GM19238 (cell line): Measurements from ENCODE around the gene RANBP17.
"Not testable (repeated sequence)": the region's sequence is repeated elsewhere in the genome, so short reads cannot be mapped to it uniquely, and the experiment has no call there.

Experiments
- DNase-seq: peaks from one replicate; pipeline ENCODE4 v3.0.0; 2011; ENCODE audit warnings: low spot score; ENCODE audit not compliant: insufficient read length

Gene RANBP17

GRCh38 chr5:170861917-170862766 lies at the start of gene RANBP17:
Gene RANBP17, plus strand, starts transcription at chr5:170862018.
- DNase-seq = no peak

GRCh38 chr5:170813231-170813630 lies 48.6 kb upstream of the RANBP17 start:
- no peak for DNase-seq

- DNase-seq = no peak
Observed at GRCh38 chr5:170817195-170817594, 44.6 kb upstream of the RANBP17 start.

- DNase-seq = no peak
Observed at GRCh38 chr5:170818232-170818631, 43.6 kb upstream of the RANBP17 start.

- no peak for DNase-seq
Observed at GRCh38 chr5:170819824-170820223, 42.0 kb upstream of the RANBP17 start.

- DNase-seq = no peak
Observed at GRCh38 chr5:170821257-170821800, 40.5 kb upstream of the RANBP17 start.

GRCh38 chr5:170826117-170826516 lies 35.7 kb upstream of the RANBP17 start:
- no peak for DNase-seq

- DNase-seq = no peak
Observed at GRCh38 chr5:170832241-170832640, 29.6 kb upstream of the RANBP17 start.

- DNase-seq = not testable (repeated sequence)
Observed at GRCh38 chr5:170833981-170834380, 27.8 kb upstream of the RANBP17 start.

GRCh38 chr5:170836226-170836625 lies 25.6 kb upstream of the RANBP17 start:
- no peak for DNase-seq

GRCh38 chr5:170843870-170844269 lies 17.9 kb upstream of the RANBP17 start:
- no peak for DNase-seq

GRCh38 chr5:170844651-170845050 lies 17.2 kb upstream of the RANBP17 start:
- no peak for DNase-seq

- DNase-seq = no peak
Observed at GRCh38 chr5:170846416-170846815, 15.4 kb upstream of the RANBP17 start.

- DNase-seq = no peak
Observed at GRCh38 chr5:170846846-170847245, 15.0 kb upstream of the RANBP17 start.

- DNase-seq = no peak
Observed at GRCh38 chr5:170848033-170848432, 13.8 kb upstream of the RANBP17 start.

- no peak for DNase-seq
Observed at GRCh38 chr5:170849374-170849773, 12.4 kb upstream of the RANBP17 start.

- no peak for DNase-seq
Observed at GRCh38 chr5:170854566-170854965, 7.3 kb upstream of the RANBP17 start.

GRCh38 chr5:170857066-170857465 lies 4.8 kb upstream of the RANBP17 start:
- DNase-seq = no peak

GRCh38 chr5:170860415-170860814 lies 1.4 kb upstream of the RANBP17 start:
- no peak for DNase-seq

GRCh38 chr5:170860818-170861666 lies 776 bp upstream of the RANBP17 start:
- no peak for DNase-seq

GRCh38 chr5:170861667-170861916 lies 226 bp upstream of the RANBP17 start:
- DNase-seq = no peak

GRCh38 chr5:170863646-170864045 lies 1.8 kb downstream of the RANBP17 start:
- DNase-seq = no peak
